Measurements from ENCODE around the gene HJURP.

Gene HJURP

DNA sequence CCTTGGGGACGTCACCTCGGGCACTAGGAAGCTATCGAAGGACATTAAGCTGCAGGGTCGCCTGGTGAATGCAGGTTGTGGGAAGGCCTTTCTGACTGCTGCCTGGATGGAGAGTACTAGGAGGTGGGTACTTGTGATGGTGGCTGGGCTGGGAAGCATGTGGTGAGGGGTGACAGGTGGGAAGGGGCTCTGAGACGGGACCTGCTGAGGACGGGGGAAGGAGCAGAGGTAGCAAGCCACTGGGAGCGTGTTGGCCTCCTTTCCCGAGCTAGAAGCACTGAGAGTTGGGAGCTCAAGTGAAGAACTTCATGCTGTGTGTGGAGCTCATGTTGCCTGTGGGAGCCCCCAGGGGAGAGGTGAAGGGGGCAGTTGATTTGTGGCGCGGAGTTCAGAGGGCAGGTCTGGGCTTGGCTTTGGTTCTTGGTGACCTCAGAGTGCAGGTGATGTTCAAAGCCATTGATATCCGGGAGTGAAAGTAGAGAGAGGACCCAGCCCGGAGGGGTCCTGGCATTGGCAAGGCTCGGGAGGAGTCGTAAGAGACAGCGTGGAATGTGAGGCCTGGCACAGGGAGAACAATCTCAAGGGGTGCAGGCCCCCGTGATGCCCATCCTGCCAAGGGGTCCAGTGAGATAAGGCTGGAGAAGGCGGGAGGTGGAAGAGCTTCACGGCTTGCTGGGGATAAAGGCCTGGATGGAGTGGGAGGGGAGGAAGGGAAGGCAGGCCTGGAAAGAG is 63.0 kb downstream of the HJURP start:
- no peak for DNase-seq

DNA sequence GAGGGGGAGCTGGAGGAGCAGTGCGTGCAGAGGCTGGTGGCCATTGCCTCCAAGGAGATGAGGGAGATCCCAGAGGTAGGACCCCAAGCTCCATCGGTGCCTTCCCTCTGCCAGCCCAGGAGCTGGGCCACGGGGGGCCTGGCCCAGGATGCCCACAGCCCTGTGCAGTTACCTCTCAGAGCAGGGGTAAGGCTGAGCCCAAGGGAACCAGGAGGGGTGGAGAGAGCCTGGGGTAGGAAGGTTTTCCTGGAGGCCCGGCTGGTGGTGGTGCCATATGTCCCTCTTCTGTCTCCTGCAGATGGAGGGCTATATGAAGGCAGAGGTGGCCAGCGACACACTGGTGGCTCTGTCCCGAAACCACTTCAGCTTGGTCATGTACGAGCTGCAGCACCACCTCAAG is 64.8 kb downstream of the HJURP start:
- no peak for DNase-seq

Measured in DMS79 treated with DMSO at 0.1 percent for 48 hours (cell line).